ENCODE measurements around the gene TM9SF3.

The TM9SF3 gene

DNA sequence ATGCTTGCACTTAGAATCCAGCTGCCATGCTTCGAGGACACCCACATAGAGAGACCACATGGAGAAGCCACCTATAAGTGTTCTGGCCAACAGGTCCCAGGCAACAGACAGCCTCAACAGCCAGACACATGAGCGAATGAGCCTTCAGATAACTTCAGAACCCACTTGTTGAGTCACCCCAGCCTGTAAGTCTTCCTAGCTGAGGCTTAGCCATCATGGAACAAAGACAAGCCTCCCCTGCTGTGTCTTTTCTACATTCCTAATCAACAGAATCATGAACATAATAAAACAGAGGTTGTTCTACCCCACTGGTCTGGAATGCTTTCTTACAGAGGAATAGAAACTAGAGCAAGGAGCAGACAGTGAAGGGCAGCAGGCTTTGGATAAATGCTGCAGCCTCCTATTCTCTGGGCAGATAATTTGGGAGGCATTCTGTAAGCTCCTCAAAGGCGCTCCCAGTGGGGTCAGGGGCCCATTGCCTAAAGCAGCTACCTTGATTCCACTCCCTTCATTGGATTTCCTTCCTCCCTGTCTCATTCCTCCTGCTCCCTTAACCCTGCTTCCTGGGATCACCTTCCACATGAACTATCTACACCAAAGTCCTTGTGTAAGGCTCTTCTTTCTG is 77.7 kb downstream of the TM9SF3 start:
- ChIA-PET POLR2A (ENCODE audit: low non-redundant PET) (no interaction called here), CTCF (no interaction called here)
- DNase-seq (ENCODE audit: low spot score): no peak
- H3K27ac ChIP-seq: no peak overlapping the region
- no peak for TF ChIP-seq CTCF (conservative IDR thresholded peaks at IDR 0.05; ENCODE audit: low read depth)

DNA sequence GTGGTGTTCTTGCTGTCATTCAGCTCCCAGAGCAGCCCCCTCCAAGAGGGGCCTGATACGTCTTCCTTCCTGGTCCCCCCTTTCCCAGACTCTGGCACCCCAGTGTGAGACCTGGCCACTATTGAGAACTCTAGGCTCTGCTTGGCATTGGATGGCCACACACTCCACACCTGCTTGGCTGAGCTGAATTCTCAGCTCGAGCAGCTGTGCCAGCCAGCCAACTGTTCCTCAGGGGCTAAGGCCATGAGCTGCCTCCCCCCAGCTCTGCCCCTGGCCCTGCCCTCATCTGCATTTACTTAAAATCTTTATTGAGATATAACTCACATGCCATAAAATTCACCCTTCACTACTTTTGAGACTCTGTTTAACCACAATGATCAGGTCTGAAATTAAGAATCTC is 79.8 kb downstream of the TM9SF3 start:
- ChIA-PET POLR2A (ENCODE audit: low non-redundant PET) (no interaction called here), CTCF (interaction anchor here (1.9 kb wide), 1 partner anchor 16 kb away, joined by 7 read pairs; no protein-coding TSS in a partner anchor)
- H3K27ac ChIP-seq: no peak overlapping the region
- DNase-seq (ENCODE audit: low spot score): no peak
- TF ChIP-seq CTCF (conservative IDR thresholded peaks at IDR 0.05; ENCODE audit: low read depth): no peak

GRCh38 chr10:96505150-96506136 is 81.4 kb downstream of the TM9SF3 start:
- ChIA-PET POLR2A (ENCODE audit: low non-redundant PET) (no interaction called here), CTCF (interaction anchor here (0.7 to 1.9 kb wide), 3 partner anchors 10 to 567 kb away, joined by 5 to 7 read pairs (median 5); no protein-coding TSS in a partner anchor)
- no peak for TF ChIP-seq CTCF (conservative IDR thresholded peaks at IDR 0.05; ENCODE audit: low read depth)
- peak overlapping the region; percentile 40 for H3K27ac ChIP-seq
- peak; percentile 83 for DNase-seq (ENCODE audit: low spot score)

- CTCF ChIA-PET: interaction anchor here (2.3 to 2.9 kb wide), 2 partner anchors 11 to 12 kb away, joined by 16 to 17 read pairs; partner anchors contain the start of gene TLL2
- peak; percentile 44 for DNase-seq (ENCODE audit: low spot score)
- H3K27ac ChIP-seq: peak overlapping the region; percentile 28
- POLR2A ChIA-PET (ENCODE audit: low non-redundant PET): no interaction called here
- no peak for TF ChIP-seq CTCF (conservative IDR thresholded peaks at IDR 0.05; ENCODE audit: low read depth)
Measured at GRCh38 chr10:96502561-96503282, 84.1 kb downstream of the TM9SF3 start.

GRCh38 chr10:96501985-96502384 is 84.8 kb downstream of the TM9SF3 start:
- DNase-seq (ENCODE audit: low spot score): peak; percentile 87
- peak overlapping the region; percentile 28 for H3K27ac ChIP-seq
- CTCF ChIA-PET: interaction anchor here (0.6 to 2.9 kb wide), 4 partner anchors 11 to 106 kb away, joined by 3 to 17 read pairs (median 10); partner anchors contain the start of gene TLL2
- no peak for TF ChIP-seq CTCF (conservative IDR thresholded peaks at IDR 0.05; ENCODE audit: low read depth)
- POLR2A ChIA-PET (ENCODE audit: low non-redundant PET): no interaction called here

- ChIA-PET POLR2A (ENCODE audit: low non-redundant PET) (no interaction called here), CTCF (interaction anchor here (0.7 to 2.9 kb wide), 4 partner anchors 11 to 134 kb away, joined by 3 to 16 read pairs (median 8); partner anchors contain the start of gene TLL2)
- no peak overlapping the region for H3K27ac ChIP-seq
- no peak for TF ChIP-seq CTCF (conservative IDR thresholded peaks at IDR 0.05; ENCODE audit: low read depth)
- no peak for DNase-seq (ENCODE audit: low spot score)
Measured at GRCh38 chr10:96500519-96500918, 86.3 kb downstream of the TM9SF3 start.

Measured in RWPE1 (cell line).